NAMALWA (cell line): ENCODE measurements around the gene C12orf76.
"Not testable (repeated sequence)": the region's sequence is repeated elsewhere in the genome, so short reads cannot be mapped to it uniquely, and the experiment has no call there.

Experiments
- DNase-seq: peaks from one replicate; pipeline ENCODE4 v3.0.0-alpha.2; 2015; ENCODE audit warnings: low spot score

The C12orf76 gene, protein sequence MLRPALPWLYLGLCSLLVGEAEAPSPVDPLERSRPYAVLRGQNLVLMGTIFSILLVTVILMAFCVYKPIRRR

DNA sequence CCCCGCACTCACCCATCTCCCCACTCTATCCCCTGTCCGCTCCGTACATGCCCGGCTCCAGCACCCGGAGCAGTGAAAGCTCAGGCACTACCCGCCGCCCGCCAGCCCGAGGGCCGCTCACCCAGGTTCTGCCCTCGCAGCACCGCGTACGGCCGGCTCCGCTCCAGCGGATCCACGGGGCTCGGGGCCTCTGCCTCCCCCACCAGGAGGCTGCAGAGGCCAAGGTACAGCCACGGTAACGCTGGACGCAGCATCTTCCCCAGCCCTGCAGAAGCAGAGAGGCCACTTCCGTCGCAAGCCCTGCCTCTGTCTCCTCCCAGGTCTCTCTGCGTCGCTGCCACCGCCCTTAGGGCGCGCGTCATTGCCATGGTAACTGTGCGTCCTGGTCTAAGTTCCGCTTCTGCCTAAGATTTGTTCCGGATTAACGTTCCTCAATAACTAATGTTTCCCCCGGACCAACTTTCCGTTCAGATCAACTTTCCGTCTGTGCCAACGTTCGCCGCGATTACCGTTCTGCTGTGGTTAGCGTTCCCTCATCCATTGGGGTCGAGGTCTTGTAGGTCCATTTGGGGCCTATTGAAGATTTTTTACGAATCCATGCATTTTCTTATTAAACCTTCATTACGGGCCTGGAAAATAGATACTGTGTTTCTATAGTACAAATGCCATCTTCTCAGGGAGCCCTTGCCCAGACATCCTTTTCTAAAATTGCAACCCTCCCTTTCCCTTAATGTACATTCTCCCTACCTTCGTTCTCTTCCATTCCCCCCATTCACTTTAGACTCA lies at the start of gene C12orf76:
Gene C12orf76, minus strand, starts transcription at position 281 of the 786 bp plus-strand sequence. Its CDS starts 27 bp downstream, at position 254.
- DNase-seq = peak; percentile 97

DNA sequence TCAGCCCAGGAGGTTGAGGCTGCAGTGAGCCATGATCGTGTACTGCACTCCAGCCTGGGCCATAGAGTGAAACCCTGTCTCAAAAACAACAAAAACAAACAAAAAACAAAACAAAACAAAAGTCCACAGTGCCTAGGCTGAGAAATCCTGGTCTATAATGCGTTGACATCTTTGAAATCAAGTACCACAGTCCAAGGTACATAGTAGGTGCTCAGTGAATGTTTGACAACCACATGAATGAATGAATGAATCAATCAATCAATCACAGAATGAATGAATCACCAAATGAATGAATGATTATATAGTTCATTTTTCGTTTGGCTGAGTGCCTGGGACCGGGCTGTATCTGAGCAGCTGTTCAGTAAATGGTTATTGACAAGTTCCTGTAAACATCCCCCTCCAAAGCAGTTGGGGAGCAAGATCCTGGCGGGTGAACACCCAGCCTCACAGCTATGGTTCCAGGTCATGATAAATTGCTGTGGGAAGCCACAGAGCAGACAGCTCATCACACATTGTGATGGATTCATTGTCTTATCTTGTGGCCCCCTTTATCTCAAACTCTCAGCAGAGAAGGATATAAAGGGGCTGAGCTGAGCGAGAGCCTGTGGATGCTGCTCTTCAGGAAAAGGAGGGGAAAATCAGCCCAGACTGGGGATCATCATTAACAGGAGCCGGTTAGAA lies 45.4 kb upstream of the C12orf76 start:
- no peak for DNase-seq

DNA sequence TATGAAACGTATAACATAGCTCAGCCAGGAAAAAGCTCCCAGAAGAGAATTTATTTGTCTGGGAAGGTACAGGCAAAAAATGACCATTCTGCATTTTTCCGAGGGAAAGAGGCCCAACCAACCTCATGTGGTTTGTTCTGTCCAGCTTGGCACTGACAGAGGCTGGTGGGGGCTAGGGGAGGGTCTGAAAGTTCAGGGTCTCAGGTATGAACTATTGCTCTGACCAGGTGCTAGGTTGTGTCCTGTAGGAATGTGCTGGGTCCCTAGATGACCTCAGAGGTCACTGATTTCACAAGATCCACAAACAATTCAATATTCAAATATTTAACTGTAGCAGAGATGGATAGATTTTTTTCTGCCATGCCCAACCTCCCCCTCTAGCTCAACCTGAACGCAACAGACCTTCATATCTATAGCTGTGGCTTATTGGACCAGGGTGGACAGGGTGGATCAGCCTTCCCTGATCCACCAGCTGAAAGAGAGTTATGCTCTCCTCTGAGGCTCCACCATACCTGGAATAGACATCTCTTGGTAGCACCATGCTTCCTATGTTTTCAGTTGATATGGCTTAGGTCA lies 42.9 kb upstream of the C12orf76 start:
- DNase-seq = no peak

DNA sequence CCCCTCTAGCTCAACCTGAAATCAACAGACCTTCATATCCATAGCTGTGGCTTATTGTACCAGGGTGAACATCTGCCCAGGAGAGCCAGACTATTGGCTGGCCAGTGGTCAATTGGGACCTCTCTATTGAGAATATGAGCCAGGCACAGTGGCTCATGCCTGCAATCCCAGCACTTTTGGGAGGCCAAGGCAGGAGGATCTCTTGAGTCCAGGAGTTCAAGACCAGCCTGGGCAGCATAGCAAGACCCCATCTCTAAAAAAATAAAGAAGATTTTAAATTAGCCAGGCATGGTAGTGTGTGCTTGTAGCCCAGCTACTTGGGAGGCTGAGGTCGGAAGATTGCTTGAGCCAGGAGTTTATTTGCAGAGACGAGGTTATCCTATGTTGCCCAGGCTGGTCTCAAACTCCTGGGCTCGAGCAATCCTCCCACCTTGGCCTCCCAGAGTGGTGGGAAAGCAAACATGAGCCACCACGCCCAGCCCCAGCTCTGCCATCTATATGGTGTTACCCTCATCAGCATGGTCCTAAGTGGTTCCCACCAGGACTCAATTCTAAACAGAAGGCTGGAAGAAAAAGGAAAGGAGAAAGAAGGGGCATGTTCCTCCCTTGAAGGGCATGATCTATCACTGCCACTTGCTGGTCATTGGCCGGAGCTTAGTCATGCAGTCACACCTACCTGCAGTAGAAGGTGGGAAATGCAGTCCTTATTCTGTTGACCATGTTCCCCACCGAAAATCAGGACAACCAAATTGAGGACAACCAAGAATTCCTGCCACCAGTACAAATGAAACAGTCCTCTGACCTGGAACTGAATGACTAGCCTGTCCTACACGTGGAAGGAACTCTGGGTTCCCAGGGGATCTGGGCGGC lies 42.2 kb upstream of the C12orf76 start:
- DNase-seq = no peak

DNA sequence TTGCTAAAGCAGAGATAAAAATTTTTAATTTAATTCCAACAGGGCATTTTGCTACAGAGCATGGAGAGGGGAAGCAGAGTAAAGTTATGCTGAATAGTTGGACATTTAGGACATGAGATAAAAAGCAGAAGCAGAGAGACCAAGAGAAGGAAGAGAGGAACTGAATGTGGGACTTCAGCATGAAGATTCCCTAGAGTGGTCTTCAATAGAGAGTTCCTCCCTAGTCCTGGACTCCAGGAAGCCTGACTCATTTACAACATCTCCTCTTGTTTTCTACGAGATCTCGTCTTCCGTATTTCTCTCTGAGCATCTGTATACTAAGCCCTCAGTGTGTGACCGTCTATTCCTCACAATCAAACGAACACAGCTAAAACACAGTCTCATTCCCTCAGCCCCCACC lies 40.6 kb upstream of the C12orf76 start:
- no peak for DNase-seq

DNA sequence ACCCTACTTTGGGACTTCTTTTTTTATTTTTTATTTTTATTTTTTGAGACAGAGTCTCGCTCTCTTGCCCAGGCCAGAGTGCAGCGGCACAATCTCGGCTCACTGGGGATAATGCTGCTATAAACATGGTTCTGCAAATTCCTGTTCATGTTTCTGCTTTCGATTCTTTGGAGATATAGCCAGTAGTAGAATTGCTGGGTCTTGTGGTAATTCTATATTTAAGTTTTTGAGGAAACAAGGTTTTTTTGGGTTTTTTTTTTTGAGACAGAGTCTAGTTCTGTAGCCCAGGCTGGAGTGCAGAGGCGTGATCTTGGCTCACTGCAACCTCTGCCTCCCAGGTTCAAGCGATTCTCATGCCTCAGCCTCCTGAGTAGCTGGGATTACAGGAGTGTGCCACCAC lies 39.9 kb upstream of the C12orf76 start:
- not testable (repeated sequence) for DNase-seq

DNA sequence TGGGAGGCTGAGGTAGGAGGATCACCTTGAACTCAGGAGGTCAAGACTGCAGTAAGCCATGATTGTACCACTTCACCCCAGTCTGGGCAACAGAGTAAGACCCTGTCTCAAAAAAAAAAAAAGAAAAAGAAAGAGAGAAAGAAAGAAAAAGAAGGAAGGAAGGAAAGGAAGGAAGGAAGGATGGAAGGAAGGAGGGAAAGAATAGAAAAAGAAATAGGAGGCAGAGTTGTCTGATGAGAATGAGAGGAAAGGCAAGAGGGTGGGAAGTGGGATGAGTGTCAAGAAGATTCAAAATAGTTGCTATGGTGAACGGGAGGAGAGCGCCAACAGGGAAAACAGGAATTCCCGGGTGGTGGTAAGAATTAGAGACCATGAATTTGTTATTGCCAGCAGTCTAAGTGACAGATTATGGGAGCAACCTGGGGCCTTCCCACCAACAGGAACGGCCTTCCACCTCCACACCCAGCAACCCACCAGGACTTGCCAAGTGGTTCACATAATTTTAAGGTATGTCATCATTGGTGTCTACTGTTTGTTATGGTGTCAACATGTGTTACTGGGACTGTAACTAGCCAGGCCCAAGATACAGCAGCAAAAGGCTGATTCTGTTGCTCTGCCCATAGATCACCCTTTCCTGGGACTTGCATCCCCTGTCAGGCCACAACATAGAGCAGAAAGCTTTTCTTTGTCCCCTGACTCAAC lies 36.1 kb upstream of the C12orf76 start:
- no peak for DNase-seq

DNA sequence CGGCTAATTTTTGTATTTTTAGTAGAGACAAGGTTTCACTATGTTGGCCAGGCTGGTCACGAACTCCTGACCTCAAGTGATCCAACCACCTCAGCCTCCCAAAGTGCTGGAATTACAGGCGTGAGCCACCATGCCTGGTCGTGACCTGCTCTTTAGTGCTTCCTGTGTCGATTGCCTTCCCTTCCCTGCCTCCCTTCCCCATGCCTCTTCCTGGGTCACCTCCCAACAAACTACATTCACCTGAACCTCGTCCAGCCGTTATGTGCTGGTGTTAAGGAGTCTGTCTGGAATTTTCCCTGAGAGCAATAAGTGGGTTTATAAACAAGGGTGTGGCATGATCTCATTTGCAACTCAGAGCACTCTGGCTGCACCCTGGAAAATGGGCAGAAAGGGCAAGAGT lies 32.1 kb upstream of the C12orf76 start:
- DNase-seq = no peak

DNA sequence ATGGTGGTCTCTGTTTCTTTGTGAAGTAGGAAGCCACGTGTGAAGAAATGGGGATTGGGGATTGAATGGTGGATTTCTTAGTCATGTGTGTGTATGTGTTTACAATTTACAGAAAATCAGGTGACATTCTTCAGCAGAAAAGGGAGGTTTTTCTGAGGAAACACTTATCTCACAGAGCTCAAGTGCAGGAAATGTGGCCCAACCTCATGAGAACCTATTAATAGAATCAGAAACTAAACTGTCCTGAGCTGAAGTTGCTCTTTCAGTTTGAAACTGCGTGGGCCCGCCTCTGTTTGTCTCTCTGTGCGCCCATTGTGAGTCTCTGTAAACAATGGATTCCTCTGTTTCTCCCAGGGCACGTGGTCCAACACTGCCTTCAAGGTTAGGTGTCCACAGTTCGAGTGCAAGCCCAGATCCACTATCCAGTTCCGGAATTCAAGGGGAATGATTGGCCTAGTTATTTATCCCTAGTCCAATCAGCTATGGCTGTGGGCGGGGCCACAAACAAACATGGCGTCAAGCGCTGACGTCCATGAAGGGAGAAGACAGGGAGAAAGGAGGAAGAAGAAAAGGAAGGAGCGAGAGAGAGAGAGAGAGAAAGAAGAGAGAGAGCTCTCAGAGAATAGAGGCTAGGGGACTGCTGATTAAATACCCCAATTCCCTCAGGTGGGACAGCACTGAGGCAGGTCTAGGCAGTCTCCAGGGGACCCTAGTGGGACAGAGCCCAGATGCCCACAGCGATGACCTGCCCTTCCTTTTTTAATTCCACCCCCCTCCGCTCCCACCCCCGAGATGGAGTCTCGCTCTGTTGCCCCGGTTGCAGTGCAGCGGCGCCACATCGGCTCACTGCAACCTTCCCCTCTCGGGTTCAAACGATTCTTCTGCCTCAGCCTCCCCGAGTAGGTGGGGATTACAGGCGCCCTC lies 31.4 kb upstream of the C12orf76 start:
- DNase-seq = peak; percentile 70

DNA sequence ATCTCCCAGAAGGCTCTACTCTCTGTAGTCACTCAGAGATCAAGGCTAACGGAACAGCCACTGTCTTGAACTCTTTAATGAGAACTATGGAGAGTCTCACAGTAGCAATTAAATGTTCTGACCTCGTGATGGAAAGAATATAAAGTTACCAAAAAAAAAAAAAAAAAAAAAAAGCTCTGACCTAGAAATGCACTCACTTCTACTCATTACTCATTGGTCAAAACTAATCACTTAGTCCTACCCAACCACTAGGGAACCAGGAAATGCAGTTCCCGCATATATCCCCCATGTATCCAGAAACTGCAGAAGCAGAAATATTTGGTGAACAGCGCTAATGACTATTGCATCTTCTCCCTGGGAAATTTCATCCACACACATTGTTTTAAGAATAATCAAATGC lies 29.5 kb upstream of the C12orf76 start:
- no peak for DNase-seq

DNA sequence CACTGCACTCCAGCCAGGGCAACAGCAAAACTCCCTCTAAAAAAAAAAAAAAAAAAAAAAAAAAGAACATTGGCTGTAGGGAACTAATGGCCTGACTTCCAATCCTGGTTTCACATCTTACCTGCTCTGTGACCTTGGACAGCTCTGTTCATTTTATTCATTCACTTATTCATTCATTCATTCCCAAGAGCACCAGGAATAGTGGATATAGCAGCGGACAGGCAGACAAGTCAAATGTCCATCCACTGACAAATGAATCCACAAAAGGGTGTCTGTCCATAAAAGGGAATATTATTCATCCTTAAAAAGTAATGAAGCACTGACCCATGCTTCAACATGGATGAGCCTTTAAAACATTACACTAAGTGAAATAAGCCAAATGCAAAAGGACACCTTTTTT lies 27.6 kb upstream of the C12orf76 start:
- no peak for DNase-seq

DNA sequence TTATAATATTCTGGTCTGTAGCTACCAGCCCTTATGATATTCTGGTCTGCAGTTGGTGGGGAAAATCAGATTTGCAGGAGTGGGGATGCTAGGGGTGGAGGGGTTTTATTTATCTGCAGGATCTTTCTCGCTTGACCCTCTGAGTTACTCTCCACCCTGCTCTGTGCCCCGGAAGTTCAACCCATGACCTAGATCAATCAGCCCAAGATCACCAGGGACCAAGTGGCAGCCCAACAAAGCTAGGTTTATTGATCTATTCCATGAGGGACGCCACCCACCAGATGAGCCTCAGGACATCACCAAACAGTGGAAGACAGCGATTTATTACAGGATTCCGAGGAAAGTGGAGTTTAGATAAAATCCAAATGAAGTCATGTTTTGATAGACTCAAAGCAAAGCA lies 25.8 kb upstream of the C12orf76 start:
- no peak for DNase-seq

DNA sequence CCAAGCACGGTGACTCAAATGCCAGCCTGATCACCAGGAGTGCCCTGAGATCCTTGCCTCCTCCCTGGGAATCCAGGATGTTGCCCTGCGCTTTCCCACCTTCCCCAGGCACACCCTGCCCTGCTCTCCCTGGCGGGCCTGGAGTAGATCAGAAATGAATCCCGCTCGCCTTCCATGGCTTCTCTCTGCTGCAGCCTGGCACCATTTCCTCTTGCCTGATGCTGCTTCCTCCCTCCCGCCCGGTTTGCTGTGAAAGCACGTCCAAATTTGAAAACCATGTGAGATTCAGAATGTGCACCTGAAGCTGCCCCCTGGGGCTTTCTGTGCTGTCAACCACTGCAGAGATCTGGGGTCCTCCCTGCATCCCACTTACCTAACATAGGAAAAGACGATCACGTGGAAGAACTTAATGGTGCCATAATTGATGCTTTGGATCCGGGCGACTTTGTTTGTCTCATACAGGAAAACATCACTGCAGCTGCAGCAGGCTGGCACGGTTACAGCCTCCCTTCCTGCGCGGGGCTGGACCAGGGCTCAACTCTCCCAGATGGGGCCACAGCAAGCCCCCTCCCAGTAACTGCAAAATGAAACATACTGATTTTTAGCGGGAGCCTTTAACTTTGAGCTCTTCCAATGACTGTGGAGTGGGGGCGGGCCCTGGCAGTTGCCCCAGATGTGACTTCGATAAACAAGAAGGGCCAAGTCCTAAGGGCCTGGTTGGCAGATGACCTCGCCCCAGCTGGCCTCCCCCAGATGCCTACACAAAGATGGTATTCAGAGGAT lies 24.9 kb upstream of the C12orf76 start:
- DNase-seq = no peak

DNA sequence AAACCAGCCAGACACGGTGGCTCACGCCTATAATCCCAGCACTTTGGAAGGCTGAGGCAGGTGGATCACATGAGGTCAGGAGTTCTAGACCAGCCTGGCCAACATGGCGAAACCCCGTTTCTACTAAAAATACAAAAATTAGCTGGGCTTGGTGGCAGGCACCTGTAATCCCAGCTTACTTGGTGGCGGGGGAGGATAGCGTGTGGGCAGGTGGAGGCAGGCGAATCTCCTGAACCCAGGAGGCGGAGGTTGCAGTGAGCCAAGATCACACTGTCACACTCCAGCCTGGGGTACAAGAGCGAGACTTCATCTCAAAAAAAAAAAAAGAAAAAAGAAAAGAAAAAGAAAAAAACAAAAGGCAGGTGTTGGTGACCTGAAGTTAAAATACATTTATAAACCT lies 24.3 kb upstream of the C12orf76 start:
- not testable (repeated sequence) for DNase-seq

DNA sequence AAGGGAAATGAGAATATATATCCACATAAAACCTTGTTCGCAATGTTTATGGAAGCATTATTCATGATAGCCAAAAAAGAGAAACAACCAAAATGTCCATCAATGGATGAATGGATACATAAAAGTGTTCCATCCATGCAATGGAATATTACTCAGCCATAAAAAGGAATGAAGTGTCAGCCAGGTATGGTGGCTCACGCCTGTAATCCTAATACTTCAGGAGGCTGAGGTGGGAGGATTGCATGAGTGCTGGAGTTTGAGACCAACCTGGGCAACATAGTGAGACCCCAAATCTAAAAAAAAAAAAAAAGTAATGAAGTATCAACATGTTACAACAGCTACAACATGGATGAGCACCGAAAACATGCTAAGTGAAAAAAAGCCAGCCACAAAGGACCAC lies 23.6 kb upstream of the C12orf76 start:
- DNase-seq = no peak

DNA sequence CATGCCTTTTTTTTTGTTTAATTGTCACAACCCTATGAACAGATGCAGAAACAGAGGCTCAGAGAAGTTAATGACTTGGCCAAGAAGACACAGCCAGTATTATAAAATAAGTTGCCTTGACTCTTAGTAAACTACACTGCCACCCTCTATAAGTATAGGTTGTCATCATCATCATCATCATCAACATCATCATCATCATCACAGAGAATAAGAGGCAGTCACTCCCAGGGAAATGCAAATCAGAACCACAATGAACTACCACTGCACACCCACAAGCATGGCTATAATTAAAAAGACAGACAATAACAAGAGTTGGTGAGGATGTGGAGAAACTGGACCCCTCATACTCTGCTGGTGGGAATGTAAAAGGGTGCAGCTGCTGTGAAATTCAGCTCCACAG lies 23.2 kb upstream of the C12orf76 start:
- DNase-seq = no peak

DNA sequence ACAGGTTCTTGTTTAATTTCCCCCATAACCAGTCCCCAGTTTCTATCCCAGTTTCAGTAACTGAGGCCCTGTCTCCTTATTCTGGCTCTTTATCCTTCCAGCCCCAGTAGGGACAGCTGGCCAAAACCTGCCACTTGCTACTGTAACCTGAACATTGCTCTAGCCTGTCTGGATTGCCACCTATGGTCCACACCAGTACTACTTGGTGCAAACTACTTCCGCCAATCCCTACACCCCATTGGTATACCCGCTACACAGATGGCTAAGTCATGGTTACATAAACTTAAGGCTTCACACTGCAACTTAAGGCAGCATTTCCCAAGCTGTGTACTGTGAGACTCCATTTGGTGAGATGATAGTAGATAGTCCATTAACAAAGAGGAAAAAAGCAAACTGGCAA lies 20.3 kb upstream of the C12orf76 start:
- DNase-seq = no peak

DNA sequence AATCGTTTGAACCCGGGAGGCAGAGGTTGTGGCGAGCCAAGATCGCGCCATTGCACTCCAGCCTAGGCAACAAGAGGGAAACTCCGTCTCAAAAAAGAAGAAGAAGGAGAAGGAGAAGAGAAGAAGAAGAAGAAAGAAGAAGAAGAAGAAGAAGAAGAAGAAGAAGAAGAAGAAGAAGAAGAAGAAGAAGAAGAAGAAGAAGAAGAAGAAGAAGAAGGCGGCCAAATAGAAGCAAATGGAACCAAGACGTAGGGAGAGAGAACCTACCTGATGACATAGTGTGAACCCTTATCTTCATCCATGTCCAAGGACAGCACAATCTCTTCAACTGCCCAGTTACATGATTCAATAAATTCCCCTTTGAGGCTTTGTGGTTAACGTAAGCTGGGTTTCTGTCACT lies 19.8 kb upstream of the C12orf76 start:
- not testable (repeated sequence) for DNase-seq

DNA sequence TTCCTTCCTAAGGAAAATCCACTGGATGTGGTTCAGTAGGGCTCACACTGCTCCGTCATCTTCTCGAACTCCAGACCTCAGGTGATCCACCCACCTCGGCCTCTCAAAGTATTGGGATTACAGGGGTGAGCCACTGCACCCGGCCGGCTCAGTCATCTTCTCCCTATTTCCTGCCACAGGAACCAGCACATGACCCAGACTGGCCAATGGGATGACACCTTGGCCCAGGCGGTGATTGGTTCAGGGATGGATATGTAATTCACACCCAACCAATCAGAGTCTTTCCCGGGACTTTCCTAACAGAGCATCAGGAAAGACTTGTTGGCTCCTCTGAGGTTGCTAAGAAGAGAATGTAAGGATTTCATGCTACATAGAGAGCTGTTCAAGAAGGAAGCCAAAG lies 19.2 kb upstream of the C12orf76 start:
- no peak for DNase-seq

DNA sequence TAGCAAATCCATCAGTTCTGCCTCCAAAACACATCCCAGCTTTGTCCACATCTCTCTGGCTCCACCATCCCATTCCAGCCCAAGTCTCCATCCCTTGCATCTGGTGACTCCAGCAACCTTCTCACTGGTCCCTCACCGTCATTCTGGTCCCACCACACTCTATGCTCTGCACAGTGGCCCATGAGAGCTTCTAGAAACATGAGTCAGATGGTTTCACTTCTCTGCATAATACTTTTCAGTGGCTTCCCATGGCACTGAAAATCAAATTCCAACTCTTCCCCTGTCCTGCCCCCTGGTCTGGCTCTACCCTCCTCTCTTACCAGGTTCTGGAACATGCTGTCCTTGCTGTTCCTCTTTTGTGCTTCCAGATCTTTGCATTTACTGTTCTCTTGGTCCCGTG lies 17.2 kb upstream of the C12orf76 start:
- no peak for DNase-seq
